NCI-H1092 (cell line): ENCODE data around the gene TEKT2.

Experiments
- DNase-seq: peaks from one replicate; lab custom pipeline; 2025; lab: John Stamatoyannopoulos, UW

Gene TEKT2, protein sequence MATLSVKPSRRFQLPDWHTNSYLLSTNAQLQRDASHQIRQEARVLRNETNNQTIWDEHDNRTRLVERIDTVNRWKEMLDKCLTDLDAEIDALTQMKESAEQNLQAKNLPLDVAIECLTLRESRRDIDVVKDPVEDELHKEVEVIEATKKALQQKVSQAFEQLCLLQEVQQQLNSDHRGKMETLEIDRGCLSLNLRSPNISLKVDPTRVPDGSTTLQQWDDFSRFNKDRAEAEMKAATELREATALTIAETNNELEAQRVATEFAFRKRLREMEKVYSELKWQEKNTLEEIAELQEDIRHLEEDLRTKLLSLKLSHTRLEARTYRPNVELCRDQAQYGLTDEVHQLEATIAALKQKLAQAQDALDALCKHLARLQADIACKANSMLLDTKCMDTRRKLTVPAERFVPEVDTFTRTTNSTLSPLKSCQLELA

DNA sequence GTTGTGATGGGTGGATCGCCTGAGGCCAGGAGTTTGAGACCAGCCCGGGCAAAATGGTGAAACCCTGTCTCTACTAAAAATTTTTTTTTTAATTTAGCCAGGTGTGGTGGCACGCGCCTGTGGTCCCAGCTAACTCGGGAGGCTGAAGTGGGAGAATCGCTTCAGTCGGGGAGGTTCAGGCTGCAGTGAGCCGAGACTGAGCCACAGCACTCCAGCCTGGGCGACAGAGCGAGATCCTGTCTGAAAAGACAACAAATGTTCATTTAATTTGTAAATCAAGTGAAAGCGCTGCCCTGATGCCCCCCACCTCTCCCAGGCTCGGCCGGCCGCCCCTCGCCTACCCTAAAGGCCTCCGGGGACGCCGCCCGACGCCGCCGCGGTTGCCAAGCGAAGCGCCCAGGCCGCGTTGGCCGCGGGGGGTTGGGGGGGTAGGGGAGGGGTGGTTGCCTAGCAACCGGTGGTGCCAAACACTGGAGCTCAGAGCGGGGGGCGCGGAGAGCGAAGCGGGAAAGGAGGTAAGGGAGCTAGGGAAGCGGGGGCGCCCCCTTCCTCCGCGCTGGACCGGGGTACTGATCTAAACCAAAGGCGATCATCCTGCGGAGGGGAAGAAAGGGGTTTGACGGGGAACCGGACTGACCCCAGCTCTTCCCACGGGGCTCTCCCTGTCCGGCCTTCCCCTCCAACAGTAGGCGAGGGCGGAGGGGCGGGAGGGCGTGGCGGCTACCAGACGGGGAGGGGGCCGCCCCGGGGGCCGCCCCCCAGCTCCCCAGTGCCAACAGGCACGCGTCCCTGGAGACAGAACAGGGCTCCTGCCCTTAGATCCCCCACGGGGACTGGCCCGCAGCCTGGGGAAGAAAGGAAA, at the start of gene TEKT2:
Gene TEKT2 (plus strand): TSS at position 460 of the 862 bp plus-strand sequence. CDS start 828 bp downstream, outside the sequence.
- peak; percentile 94 for DNase-seq

DNA sequence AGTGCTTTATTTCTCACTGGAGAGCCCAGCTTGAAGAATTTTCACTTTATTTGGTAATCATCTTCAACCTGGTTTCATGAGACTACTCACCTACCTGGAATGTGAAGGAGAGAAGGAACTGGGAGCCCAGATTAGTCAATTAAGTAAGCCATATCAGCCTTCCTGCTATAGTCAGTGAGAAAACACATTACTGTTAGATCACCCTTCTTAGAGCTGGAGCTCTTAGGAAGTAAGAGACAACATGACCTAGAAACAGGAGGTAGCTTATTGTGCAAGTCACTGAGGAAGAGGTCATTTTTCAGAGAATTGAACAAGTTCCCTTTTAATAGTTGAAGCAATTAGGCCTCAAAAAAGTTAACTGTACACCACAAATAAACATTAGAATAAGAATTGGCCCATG, 49.2 kb upstream of the TEKT2 start:
- no peak for DNase-seq

DNA sequence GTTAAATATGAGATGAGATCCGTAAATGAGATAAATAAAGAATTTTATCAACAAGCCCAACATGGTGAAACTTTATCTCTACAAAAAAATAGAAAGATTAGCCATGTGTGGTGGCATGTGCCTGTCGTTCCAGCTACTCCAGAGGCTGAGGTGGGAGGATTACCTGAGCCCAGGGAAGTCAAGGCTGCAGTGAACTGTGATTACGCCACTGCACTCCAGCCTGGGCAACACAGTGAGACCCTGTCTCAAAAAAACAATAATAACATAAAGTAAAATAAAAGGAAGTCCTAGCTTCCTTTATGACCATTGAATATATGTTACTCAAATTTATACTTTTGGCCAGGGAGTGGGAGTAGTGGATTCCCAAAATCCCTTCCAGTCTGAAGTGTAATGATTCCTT, 48.7 kb upstream of the TEKT2 start:
- no peak for DNase-seq

- DNase-seq, result no peak
Measured at GRCh38 chr1:36040238-36040637, 43.7 kb upstream of the TEKT2 start.

DNA sequence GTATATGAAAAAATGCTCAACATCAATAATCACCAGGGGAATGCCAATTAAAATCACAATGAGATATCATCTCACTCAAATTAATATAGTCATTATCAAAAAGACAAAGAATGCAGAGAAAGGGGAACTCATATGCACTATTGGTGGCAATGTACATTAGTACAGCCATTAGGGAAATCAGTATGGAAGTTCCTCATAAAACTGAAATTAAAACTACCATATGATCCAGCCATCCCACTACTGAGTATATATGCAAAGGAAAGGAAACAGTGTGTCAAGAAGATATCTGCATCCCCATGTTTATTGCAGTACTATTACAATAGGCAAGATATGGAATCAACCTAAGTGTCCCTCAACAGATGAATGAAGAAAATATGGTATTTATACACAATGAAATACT, 32.1 kb upstream of the TEKT2 start:
- no peak for DNase-seq

GRCh38 chr1:36053978-36054377, 29.9 kb upstream of the TEKT2 start:
- no peak for DNase-seq

GRCh38 chr1:36055706-36056105, 28.2 kb upstream of the TEKT2 start:
- DNase-seq, result no peak

- no peak for DNase-seq
Measured at GRCh38 chr1:36062315-36062714, 21.6 kb upstream of the TEKT2 start.

DNA sequence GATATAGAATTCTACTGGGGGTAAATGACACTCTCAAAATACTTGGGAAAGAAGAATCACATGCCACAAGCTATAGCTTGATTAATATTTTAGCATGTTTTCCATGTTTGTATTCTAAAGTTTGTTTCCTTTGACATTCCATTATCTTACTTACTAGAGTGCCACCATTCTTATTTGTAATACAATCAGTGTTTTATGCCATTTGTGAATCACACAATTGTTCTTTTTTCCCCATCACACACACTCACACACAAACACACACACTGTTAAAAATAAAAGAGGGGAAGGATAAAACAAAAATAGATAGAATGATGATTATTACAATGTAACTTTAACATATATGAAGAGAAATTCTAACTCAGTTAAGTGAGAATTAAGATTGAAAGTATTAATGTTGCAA, 16.0 kb upstream of the TEKT2 start:
- DNase-seq, result no peak

DNA sequence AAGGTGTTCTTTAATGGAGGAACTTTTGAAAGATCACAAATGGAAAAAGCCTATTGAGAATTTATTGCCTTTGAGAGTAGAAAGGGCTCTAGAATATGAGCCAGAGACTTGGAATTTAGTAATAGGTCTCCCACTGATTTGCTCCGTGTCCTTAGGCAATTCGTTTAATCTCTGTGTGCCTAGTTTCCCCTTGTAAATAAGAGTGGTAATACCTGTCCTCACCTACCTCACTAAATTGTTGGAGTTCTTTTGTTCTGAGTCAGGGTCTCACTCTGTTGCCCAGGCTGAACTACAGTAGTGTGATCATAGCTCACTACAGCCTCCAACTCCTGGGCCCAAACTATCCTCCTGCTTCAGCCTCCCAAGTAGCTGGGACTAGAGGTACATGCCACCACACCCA, 15.0 kb upstream of the TEKT2 start:
- DNase-seq, result no peak

GRCh38 chr1:36070349-36070748, 13.5 kb upstream of the TEKT2 start:
- no peak for DNase-seq

- DNase-seq, result no peak
Measured at GRCh38 chr1:36076979-36077573, 6.8 kb upstream of the TEKT2 start.

DNA sequence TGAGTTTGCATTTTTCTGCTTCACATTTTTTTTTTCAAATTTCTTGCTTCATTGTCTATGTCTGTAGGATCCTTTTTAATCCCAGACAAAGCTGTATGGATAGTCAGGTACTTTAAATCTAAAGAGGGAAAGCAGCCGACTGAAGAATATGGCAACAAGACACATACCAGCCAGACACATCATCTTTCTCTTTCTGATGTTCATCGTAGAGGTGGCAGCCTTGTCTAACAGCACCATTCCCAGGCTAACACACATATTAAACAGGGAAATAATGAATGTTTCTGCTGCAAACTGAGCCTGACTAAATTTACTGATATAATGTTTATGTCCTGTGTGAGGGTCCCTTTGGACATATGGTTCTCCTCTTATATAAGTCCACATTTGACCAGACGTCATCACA, 3.7 kb upstream of the TEKT2 start:
- no peak for DNase-seq

GRCh38 chr1:36080801-36081200, 3.1 kb upstream of the TEKT2 start:
- no peak for DNase-seq

- no peak for DNase-seq
Measured at GRCh38 chr1:36081926-36082485, 1.9 kb upstream of the TEKT2 start.

DNA sequence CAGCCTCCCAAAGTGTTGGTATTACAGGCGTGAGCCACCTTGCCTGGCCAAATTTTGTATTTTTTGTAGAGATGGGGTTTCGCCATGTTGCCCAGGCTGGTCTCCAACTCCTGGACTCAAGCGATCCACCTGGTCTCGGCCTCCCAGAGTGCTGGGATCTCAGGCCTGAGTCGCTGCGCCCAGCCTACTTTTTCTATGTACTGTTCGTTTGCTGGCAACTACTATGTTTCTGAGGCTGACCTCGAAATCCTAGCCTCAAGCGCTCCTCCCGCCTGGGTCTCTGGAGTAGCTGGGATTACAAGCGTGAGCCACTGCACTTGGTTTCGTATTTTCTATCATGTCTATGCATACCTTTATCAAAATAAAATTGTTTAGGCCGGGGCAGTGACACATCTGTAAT, 675 bp upstream of the TEKT2 start:
- no peak for DNase-seq

DNA sequence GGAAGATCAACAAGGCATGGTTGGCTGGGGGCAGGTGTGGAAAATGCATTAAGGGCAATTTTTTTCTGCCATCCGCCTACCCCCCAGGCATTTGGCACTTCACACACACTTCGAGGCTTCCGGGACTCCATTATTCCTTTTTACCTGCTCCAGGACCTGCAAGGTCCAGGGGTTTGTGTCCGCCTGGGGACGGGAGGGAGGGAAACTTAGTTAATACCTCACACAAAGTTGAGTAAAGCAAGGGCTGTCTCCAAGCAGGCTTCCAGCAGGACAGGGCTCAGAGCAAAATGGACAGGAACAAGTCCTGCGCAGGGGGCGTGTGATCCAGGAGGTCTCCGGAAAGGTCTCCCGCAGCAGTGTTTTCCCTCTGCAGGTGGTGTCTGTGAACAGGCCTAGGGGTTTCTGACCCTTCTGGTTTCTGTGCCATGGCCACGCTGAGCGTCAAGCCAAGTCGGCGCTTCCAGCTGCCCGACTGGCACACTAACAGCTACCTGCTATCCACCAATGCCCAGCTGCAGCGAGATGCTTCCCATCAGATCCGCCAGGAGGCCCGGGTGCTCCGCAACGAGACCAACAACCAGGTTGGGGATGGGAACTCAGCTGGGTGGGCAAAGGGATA, 712 bp downstream of the TEKT2 start:
- peak; percentile 33 for DNase-seq

- DNase-seq, result no peak
Measured at GRCh38 chr1:36085126-36085525, 1.2 kb downstream of the TEKT2 start.

DNA sequence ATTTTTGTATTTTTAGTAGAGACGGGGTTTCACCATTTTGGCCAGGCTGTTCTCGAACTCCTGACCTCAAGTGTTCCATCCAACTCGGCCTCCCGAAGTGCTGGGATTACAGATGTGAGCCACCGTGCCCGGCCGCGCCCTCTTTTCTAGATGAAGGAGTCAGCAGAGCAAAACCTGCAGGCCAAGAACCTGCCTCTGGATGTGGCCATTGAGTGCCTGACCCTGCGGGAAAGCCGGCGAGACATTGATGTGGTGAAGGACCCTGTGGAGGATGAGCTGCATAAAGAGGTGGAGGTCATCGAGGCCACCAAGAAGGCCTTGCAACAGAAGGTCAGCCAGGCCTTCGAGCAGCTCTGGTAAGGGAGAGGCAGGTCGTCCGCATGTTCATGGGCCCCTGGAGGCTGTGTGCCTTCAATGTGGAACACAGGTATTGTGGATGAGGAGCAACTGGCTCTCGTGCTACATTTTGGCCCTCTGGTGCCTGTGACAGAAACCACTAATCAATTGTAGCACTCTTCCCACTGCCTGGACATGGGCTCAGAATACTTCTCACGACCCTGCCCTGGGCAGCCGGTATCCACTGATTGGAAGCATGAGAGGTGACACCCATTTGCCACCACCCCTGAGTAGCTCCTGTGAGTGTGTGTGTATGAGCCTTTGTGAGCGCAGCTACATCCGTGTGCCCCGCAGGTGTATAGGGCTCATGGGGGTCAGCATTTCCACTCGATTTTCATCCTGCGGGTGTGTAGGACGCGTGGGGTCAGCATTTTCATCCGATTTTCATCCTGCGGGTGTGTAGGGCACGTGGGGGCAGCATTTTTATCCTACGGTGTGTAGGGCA, 2.0 kb downstream of the TEKT2 start:
- no peak for DNase-seq

DNA sequence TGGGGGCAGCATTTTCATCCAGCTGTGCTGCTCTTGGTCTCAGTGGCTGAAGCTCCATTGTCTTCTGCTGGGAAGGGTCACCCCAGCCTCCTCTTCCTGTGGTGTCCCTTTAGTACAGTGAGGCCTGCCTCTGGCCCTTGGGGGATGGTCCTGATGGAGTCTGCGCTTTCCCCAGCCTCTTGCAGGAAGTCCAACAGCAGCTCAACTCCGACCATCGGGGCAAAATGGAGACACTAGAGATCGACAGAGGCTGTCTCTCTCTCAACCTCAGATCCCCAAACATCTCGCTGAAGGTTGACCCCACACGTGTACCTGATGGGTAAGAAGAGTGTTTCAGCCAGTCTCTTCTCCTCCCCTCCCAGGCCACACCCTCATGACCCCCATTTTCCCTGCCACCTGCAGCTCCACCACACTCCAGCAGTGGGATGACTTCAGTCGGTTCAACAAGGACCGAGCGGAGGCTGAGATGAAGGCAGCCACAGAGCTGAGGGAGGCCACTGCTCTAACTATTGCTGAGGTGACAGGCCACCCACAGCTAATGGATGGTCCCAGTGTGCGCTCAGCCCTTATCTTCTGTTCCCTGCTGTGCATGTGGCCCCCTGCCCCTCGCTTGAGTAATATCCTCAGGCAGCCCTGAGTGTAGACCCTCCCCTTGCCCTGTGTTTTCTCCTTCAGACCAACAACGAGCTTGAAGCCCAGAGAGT, 2.8 kb downstream of the TEKT2 start:
- no peak for DNase-seq
